GM21723 (cell line): ENCODE data around the gene FAM184A.
"Not testable (repeated sequence)": the region's sequence is repeated elsewhere in the genome, so short reads cannot be mapped to it uniquely, and the experiment has no call there.

Experiments used
- ATAC-seq: cut with Tn5 transposase; IDR thresholded peaks from one replicate; pipeline ENCODE4 v1.9.1; 2021; ENCODE audit warnings: mild to moderate bottlenecking, moderate library complexity; ENCODE audit not compliant: unreplicated experiment

FAM184A gene

DNA sequence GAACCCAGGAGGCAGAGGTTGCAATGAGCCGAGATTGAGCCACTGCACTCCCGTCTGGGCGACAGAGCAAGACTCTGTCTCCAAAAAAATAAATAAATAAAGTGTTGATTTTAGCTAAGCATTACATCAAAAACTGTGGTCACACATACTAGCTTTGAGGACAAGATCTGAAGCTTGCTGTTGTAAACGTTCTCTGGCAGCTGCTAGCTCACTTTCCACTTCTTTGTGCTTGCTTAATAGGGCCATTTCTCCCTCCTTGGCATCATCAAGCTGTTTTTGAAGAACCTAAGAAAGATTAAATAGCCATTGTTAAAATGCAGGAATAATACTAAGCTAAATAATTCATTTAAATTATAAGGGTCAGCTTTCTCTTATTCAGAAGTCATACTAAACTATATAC, 55.7 kb downstream of the FAM184A start:
- no peak for ATAC-seq

DNA sequence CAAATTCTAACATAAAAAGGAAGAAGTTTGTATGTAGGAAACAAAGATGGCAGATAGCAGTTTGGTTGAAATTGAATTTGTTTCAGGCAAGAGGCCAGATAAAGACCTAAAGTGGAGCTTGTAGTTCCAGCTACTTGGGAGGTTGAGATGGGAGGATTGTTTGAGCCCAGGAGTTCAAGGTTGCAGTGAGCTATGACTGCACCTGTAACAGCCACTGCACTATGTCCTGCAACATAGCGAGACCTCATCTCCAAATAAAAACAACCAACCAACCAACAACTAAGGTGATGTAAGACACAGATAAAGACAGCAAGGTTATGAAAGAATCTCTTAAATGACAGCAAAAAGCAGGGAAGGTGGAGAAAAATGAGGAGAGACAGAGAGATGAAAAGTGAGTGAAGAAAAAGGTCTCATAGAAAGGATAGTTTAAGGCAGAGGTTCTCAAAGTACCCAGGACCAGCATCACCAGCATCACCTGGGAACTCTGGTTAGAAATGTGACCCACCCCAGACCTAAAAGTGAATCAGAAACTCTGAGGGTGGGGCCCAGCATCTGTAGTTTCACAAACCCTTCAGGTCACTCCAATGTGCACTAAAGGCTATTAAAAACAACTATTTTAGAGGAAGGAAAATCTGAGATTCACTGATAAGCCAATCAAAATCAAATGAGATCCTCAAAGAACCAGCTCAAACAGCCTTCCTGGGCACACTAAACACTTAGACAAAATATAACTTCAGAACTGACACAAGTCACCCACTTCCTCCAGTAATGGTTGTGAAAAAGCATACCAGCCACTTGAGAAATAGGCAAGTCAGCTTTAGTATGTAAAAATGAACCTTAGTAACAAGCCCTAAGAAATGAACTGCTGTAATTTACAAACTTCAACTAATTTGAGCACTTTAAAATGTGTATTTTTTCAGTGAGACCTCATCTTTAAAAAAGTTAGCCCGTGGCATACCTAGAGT, 57.6 kb downstream of the FAM184A start:
- ATAC-seq, result no peak

DNA sequence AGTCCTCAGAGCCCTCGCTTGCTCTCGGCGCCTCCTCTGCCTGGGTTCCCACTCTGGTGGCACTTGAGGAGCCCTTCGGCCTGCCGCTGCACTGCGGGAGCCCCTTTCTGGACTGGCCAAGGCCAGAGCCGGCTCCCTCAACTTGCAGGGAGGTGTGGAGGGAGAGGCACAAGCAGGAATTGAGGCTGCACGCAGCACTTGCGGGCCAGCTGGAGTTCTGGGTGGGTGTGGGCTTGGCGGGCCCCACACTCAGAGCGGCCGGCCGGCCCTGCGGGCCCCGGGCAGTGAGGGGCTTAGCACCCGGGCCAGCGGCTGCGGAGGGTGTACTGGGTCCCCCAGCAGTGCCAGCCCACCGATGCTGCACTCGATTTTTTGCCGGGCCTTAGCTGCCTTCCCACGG, 63.3 kb downstream of the FAM184A start:
- not testable (repeated sequence) for ATAC-seq

DNA sequence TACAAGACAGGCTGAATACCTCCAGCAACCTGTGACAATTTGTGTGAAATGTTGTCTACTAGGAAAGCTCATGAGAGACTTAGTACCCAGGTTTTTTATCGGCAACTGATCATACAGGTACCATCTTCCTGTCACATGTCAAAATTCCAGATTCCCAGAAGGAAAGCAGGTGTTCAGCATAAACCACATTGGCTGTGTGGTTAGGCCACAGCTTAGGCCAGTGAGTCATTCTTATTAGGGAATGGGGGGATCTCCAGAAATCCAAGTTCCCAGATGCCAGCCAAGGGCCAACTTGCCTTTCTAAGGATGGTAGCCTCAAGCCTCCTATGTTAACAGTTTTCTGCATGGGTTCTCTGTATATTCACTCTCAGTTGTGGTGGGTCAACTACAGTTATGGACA, 65.9 kb downstream of the FAM184A start:
- ATAC-seq, result no peak

DNA sequence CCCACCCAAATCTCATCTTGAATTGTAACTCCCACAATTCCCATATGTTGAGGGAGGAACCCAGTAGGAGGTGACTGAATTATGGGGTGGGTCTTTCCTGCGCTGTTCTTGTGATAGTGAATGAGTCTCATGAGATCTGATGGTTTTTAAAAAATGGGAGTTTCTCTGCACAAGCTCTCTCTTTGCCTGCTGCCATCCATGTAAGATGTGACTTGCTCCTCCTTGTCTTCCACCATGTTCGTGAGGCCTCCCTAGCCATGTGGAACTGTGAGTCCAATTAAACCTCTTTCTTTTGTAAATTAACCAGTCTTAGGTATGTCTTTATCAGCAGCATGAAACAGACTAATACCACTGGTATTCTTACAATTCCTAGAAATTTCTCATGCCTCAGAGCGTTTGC, 69.2 kb downstream of the FAM184A start:
- not testable (repeated sequence) for ATAC-seq

DNA sequence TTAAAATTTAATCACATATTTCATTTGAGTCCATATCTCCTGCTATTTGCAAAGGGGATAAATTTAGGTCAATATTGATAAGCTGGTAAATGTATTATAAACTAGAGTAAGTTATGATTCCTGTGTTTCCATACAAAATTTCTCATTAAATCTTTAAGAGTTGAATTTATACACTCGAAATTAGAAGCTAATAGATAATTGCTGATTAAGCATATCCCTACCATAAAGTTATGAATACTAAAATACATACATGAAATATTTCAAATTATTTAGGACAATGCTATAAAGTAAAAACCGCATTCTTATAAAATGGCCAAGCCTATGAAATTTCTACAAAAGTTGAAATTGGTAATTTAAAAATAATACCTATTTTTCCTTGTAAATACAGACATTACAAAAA, 71.5 kb downstream of the FAM184A start:
- no peak for ATAC-seq

DNA sequence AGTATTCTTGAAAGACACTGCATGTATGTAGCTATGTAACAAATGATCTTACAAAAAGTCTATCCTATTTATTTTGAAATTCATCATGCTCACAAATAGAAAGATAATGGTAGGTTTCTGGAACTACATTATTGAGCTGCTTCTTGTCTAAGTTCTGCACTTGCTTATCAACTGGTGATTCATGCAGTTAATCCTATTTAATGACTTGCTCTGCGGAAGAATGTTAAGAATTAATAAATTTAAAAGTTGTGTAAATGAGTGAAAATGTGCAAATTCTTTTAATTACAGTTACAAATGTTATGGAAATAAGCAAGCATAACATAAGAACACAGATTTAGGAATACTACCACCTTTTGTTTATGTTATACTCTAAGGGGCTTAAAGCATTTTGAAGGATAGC, 76.4 kb downstream of the FAM184A start:
- no peak for ATAC-seq

DNA sequence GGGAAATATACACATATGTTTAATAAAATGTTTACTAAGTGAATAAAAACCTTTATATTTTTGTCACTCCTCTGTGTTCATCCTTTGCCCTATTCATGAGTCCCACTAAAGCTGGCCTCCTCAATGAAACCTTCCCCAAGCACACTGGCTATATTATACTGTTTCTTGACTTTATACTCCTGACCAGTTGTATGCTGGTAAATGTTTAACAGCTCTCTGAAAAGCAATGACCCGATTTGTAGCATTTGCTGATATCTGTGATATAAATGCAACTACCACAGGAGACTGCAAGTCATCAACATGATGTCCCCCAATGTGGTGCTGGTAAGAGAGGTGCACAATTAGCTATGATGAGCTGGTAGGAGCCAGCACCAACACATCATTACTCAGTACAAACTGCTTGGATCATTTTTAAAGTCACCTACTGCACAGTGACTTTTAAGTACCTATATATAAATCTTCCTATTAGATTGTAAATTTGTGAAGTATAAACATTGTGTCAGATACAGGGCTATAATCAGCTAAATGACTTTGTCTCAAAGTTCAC, 78.9 kb downstream of the FAM184A start:
- no peak for ATAC-seq

DNA sequence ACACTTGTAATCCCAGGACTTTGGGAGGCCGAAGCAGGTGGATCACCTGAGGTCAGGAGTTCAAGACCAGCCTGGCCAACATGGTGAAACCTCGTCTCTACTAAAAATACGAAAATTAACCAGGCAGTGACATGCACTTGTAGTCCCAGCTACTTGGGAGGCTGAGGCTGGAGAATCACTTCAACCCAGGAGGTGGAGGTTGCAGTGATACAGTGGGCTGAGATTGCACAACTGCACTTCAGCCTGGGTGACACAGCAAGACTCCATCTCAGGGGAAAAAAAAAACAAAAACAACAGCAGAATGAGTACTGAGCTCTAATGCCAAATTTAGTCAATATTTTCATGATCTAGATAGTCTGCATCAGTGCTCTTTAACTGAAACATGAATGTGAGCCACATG, 81.0 kb downstream of the FAM184A start:
- ATAC-seq, result not testable (repeated sequence)

DNA sequence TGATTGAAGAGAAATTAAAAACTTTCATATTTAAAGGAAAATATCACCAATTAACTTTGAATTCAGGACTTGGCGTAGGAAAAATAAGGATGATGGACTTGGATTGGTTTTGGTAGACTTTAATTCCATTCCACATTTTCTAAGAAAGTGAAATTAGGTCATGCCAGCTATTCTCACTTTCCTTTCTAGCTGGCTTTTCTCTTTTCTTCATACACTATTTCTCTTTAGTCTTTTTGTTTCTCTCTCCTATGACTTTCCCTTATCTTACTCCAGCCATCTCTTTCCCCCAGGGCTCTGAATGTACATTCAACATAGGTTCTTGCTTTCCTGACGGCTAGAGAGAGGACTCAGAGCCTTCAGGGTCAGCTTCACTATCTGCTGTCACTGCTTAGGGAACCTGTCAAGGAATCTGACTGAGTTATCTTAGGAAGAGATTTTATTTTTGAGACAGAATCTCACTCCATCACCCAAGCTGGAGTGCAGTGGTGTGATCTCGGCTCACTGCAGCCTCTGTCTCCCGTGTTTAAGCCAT, 82.1 kb downstream of the FAM184A start:
- ATAC-seq, result no peak

DNA sequence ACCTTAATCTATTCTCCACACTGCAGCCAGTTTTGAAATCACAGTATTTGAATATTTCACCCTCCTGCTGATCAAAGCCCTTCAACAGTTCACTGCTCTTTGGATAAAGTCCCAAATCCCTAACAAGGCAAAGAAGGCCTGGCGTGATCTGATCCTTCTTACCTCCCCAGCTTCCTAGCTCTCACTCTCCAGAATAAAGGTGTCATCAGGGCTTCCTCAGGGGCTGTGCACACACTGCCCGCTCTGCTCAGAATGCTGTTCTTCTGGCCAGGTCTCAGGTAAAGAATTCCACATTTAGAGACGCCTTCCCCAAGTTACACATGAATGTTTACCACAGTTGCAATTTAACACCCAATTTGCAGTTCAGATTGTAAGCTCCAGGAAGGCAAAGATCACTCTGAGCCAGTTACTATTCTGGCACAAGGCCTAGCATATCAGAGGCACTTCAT, 84.6 kb downstream of the FAM184A start:
- ATAC-seq, result no peak

DNA sequence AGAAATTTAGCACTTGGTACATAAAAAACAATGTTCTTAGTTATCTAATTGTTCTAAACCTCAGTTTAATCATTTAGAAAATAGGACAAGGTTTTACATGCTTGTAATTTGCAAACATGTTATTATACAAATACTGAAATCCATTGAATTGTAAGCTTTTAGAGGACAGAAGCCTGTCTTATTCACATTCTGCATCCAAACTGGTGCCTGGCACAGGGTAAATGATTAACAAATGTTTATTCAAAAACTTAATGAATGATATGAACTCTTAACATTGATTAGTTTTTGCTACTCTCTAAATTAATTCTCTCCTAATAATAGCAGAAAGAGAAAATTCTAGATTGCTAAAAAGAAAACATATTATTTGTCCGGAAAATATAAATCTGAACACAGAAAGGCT, 85.1 kb downstream of the FAM184A start:
- ATAC-seq, result no peak

DNA sequence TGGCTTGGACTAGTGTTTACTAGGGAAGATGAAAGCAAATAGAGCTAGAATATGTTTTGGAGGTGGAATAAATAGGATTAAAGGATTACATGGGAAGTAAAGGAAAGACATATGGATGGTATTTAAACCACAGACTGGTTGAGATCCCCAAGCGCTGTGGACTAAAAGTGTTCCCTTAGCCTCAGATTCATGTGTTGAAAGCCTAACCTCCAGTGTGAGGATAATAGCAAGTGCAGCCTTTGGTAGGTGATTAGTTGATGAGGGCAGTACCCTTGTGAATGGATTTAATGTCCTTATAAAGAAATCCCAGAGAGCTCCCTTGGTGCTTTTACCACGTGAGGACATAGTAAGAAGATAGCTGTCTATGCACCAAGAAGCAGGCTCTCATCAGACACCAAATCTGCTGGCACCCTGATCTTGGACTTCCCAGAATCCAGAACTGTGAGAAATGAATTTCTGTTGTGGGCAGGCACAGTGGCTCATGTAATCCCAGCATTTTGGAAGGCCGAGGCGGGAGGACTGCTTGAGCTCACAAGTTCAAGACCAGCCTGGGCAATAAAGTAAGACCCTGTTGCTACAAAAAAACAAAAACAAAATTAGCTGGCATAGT, 86.2 kb downstream of the FAM184A start:
- ATAC-seq, result no peak

DNA sequence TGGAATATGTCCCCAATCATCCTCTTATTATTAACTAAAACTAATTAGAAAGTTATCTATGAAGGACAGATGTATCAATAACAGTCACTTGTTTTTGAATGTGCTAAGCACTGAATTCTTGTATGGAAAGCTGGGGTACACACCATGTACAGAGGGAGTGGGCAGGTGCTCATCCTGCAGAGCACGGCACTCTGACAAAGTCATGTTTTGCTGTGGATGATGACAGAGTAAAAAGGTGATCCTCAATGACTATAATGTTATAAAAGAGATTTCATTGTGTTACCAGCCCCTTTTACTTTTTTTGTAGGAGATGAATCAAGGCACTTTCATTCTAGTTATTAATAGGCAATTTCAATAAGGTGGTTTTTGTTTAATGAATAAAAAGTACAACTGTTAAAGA, 92.2 kb downstream of the FAM184A start:
- no peak for ATAC-seq

DNA sequence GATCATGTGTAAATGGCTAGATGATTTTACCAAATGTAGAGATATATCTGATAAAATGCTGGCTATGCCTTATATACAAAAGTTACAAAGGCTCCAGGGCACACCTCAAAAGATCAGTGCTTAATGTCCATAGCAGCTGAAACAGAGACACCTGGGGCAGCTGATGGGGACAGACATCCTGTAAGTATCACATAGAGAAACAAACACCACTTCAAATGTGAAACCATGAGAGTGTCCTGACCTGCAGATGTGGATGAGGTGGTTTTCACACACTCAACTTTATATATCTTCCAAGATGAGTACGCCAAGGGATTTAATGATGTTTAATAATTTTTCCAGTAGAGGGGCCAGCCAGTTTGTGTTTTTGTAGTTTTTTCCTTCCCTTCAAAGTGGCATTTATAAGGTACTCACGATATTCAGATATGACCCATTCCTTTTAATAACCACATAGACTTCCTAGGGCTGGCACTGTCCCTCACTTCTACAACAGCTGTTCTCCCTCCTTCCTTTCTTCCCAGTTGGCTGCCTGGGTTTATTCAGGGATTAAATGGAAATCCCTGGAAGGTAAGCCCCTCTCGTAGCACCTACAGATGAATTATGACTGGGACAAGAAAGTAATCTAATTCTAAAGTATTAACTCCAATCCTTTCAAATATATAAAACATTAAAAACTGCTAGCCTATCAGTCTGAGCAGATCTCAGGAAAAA, 93.2 kb downstream of the FAM184A start:
- ATAC-seq, result no peak

DNA sequence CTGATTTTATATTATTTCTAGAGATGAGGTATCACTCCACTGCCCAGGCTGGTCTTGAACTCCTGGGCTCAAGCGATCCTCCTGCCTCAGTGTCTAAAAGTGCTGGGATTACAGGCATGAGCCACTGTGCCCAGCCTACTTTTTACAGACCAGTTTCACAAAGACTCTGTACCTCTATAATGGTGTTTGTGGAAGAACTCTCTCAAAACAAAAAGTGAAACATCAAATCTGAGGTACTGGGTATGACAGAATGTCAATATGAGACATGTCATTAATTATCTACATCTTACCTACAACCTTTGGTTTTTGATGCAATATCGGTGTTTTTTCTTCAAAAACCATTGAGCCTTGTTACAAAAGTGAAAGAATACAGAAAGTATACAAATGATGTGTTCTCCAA, 94.1 kb downstream of the FAM184A start:
- no peak for ATAC-seq

DNA sequence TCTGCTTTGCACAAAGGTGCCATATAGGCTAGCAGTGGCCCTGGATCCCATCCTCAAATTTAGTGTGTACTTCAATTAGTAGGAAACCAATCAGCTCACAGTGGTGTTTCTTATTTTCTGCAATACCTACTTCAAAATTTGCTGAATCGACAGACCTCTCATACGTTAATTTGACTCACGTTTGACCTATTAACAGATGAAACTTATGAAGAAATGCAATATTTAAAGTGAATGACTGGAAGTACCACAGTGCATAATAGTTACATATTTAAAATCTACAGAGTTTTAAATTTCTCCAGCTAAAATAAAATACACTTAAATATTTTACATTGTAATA, 95.9 kb downstream of the FAM184A start:
- ATAC-seq, result no peak

DNA sequence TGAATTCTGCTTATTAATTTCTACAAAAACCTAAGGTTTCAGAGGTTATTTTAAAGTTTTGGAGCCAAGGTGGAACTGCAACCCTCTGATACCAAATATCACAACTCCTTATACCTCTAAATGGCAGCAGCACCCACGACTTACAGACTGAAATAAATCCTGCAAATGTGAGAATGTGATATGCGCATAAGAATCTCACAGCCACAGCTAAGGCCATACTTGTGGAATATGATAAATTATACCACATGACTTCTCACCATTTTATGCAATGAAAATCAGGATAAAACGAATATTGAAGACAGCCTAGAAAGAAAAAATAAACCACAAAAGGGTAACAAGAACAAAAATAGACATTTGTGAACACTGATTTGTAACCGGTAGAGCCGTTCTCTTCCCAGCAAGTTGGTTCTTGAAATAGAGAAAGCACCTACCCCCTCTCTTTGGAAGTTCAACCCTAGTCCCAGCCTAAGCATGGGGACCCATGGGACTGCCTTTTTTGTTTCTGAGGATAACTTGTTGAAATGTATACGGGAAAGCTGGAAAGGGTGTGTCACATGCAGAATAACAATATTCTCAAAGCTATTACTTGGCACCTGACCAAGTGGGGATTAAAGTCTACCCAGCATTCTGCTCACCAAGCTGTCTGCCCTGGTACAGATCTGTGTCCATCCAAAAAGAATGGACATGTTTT, 96.4 kb downstream of the FAM184A start:
- ATAC-seq, result no peak

DNA sequence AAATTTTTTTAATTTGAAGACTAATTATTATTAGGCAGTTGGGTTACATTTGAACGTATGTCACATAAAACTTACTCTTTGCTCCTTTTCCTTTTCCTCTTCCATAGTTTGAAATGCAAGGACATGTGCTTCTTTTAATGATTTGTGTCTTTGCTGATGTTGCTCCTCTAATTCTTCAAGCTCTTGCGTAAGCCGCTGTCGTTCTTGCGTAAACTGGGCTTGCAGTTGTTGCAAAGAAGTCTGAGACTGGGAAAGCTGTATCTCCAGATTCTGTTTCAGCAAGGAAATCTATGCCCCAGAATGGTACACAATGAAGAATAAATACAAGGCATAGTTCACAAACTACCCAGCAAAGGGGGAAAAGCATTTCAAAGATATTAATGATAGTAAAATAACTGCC, 98.4 kb downstream of the FAM184A start:
- ATAC-seq, result no peak

DNA sequence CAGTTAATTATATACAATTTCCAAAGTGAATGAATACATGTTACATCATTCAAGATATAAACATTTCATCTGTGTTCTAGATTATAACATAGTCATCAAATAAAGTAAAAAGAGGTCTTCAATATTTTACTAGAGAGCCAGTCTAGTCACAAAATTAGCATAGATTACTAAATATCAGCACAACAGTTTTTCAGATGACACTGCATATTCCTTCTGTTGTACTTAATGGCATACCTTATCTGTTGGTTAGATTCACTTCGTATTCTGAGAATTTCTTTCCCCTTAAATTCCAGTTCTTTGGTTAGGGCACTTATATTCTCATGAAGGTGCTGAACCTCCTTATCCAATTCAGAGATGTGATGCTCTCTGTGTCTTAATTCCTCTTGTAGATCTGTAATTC, 103.7 kb downstream of the FAM184A start:
- ATAC-seq, result no peak

DNA sequence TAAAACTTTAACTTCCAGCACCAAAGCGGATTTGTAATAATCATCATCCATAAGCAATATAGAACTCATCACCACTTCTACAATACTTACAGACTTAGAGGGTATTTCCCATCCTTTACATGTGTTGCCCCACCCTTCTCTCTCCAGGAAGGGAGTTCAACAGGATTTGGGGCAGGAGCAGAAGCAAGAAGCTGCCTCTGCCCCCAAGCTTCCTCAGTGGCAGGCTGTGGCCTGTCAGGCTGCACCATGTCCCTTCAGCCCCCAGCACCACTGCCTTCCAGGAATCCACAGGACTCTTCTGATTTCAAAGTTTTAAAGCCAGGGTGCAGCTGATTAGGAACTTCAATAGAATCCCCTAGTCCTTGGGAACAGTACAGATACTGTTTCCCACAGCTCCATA, 106.8 kb downstream of the FAM184A start:
- no peak for ATAC-seq
